NT2/D1 (cell line): Measurements from ENCODE around the gene SPATA31D1.

Source experiments
- SUZ12 ChIP-seq: IDR thresholded peaks from 2 replicates; pipeline ENCODE4 v1.6.1; 2011; ENCODE audit not compliant: insufficient read length, insufficient read depth; ENCODE audit errors: extremely low read depth
- YY1 ChIP-seq: IDR thresholded peaks from 2 replicates; pipeline ENCODE4 v1.6.1; 2011; ENCODE audit not compliant: insufficient read length, insufficient read depth
- ZNF274 ChIP-seq: IDR thresholded peaks from 2 replicates; pipeline ENCODE4 v1.6.1; 2011; ENCODE audit warnings: mild to moderate bottlenecking, low read depth, low read length

DNA sequence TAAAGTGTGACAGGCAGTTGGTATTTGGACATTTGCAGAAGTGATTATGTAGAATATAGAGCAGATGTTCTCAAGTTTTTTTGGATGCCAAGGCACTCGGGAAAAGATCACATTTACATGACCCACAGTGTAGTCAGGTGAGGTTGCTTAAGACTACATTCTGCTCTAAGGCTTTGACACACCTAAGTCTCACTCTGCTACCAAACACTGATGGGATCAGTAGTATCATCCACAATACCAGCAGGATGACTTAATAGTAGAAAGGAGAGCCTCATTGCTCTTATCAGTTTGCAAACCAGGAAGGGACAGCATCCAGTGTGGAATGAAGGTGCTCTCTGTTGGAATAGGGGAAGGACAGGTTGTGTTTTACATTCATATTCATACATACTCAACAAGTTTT, 2.5 kb upstream of the SPATA31D1 start:
- TF ChIP-seq ZNF274 (no peak), YY1 (no peak), SUZ12 (no peak)
